CD14-positive monocyte (primary cell): ENCODE data around the gene BMPER. TPM values are rescaled to one million over a fixed set of nuclear protein-coding genes. Genes with fewer than 3 reads are reported as not detected.
A peak's percentile ranks its signal among the peaks of the same experiment; 100 is the strongest.

Experiments used
- DNase-seq, 3 donors: peaks; one replicate each; pipeline ENCODE4 v3.0.0-alpha.2; 2011 to 2022
- H2AFZ ChIP-seq: 2 replicates; pipeline ENCODE4 v1.6.0; 2012; ENCODE audit warnings: mild to moderate bottlenecking, low read depth, low read length, inconsistent platforms; ENCODE audit not compliant: insufficient read depth, poor library complexity, severe bottlenecking
- H3K27ac ChIP-seq, 2 donors: 1 replicate in 1 of 2; 2 replicates in 1 of 2; pipeline ENCODE4 v1.5.1; 2012 to 2013; ENCODE audit warnings: low read length in 2 of 2, control low read depth in 1 of 2, inconsistent platforms in 1 of 2, low read depth in 1 of 2, mild to moderate bottlenecking in 1 of 2
- H3K27me3 ChIP-seq, 2 donors: one replicate each; pipeline versions ENCODE4 v1.6.0 to v1.6.1; 2011 to 2013; ENCODE audit warnings: low read length in 2 of 2; ENCODE audit not compliant: control insufficient read depth in 2 of 2, insufficient read depth in 2 of 2
- H3K36me3 ChIP-seq, 2 donors: replicated peaks in 1 of 2; 1 replicate in 1 of 2; 2 replicates in 1 of 2; pipeline versions ENCODE4 v1.5.1 to v1.6.1; 2012 to 2013; ENCODE audit warnings: low read length in 2 of 2, control low read depth in 1 of 2, inconsistent platforms in 1 of 2, mild to moderate bottlenecking in 1 of 2; ENCODE audit not compliant: insufficient read depth in 2 of 2, control insufficient read depth in 1 of 2
- H3K4me1 ChIP-seq, 2 donors: 1 replicate in 1 of 2; 2 replicates in 1 of 2; pipeline versions ENCODE4 v1.5.1 to v1.6.1; 2012 to 2013; ENCODE audit warnings: low read length in 2 of 2, control low read depth in 1 of 2, inconsistent platforms in 1 of 2, mild to moderate bottlenecking in 1 of 2, moderate library complexity in 1 of 2; ENCODE audit not compliant: insufficient read depth in 2 of 2, control insufficient read depth in 1 of 2
- H3K4me2 ChIP-seq: replicated peaks from 2 replicates; pipeline ENCODE3; 2012; ENCODE audit warnings: low read length, moderate library complexity, mild to moderate bottlenecking; ENCODE audit not compliant: poor library complexity, severe bottlenecking; ENCODE audit errors: extremely low read depth
- H3K4me3 ChIP-seq, 3 experiments: fragments of 200-600 bp in 1 of 3; sonication (generic) in 1 of 3; replicated peaks in 1 of 3; 1 replicate in 2 of 3; 2 replicates in 1 of 3; pipeline ENCODE4 v1.5.1; 2011 to 2013; ENCODE audit warnings: low read length in 3 of 3, mild to moderate bottlenecking in 3 of 3, control low read depth in 2 of 3, low read depth in 2 of 3, inconsistent platforms in 1 of 3, moderate library complexity in 1 of 3
- H3K79me2 ChIP-seq: 2 replicates; pipeline ENCODE4 v1.6.0; 2012; ENCODE audit warnings: mild to moderate bottlenecking, control low read depth, inconsistent platforms, low read length, moderate library complexity; ENCODE audit not compliant: insufficient read depth
- H3K9ac ChIP-seq: 2 replicates; pipeline ENCODE4 v1.6.0; 2017; ENCODE audit warnings: low read length, mild to moderate bottlenecking; ENCODE audit not compliant: insufficient read depth, poor library complexity, severe bottlenecking
- H3K9me3 ChIP-seq, 2 donors: replicated peaks in 1 of 2; 1 replicate in 1 of 2; 2 replicates in 1 of 2; pipeline versions ENCODE4 v1.5.1 to v1.6.1; 2012 to 2013; ENCODE audit warnings: low read length in 2 of 2, control low read depth in 1 of 2; ENCODE audit not compliant: control insufficient read depth in 1 of 2, insufficient read depth in 1 of 2
- H4K20me1 ChIP-seq: 2 replicates; pipeline ENCODE4 v1.6.0; 2012; ENCODE audit warnings: mild to moderate bottlenecking, low read length, control low read depth, moderate library complexity; ENCODE audit not compliant: insufficient read depth
- H3K27ac Mint-ChIP-seq, 7 donors: one replicate each; pipeline ENCODE4 v1.8.0; 2020; ENCODE audit warnings: mild to moderate bottlenecking in 7 of 7, mixed read lengths in 7 of 7, moderate library complexity in 6 of 7, inconsistent platforms in 2 of 7
- H3K27me3 Mint-ChIP-seq, 3 donors: one replicate each; pipeline ENCODE4 v1.8.0; 2021 to 2022; ENCODE audit warnings: low read depth in 3 of 3, mild to moderate bottlenecking in 3 of 3, mixed read lengths in 3 of 3, moderate library complexity in 3 of 3, inconsistent platforms in 1 of 3
- H3K36me3 Mint-ChIP-seq, 2 donors: one replicate each; pipeline ENCODE4 v1.8.0; 2020; ENCODE audit warnings: mixed read lengths in 2 of 2, inconsistent platforms in 1 of 2, mild to moderate bottlenecking in 1 of 2
- H3K4me1 Mint-ChIP-seq: one replicate; pipeline ENCODE4 v1.8.0; 2020; ENCODE audit warnings: mild to moderate bottlenecking, mixed read lengths
- H3K4me3 Mint-ChIP-seq, 2 donors: one replicate each; pipeline ENCODE4 v1.8.0; 2020; ENCODE audit warnings: mild to moderate bottlenecking in 2 of 2, mixed read lengths in 2 of 2, moderate library complexity in 1 of 2
- H3K9me3 Mint-ChIP-seq, 7 donors: one replicate each; pipeline ENCODE4 v1.8.0; 2020 to 2022; ENCODE audit warnings: mixed read lengths in 7 of 7, mild to moderate bottlenecking in 6 of 7, moderate library complexity in 6 of 7, inconsistent platforms in 2 of 7
- CTCF ChIP-seq: fragments of 200-600 bp; IDR thresholded peaks from one replicate; pipeline ENCODE4 v1.8.0; 2022; ENCODE audit warnings: antibody characterized with exemption, mild to moderate bottlenecking
- WGBS: methylation state at CpG from one replicate; pipeline ENCODE4 v1.1.5; 2013; ENCODE audit warnings: missing lambda C conversion rate; ENCODE audit not compliant: insufficient coverage; 5-methylcytosine and 5-hydroxymethylcytosine counted together
- intact Hi-C, 2 donors: fragments of 100-400 bp; cut with micrococcal nuclease; formaldehyde crosslinking; loops; one replicate each; pipeline versions ENCODE4 v1.15.0 to v1.15.1; 2023
- polyA plus RNA-seq, 3 donors: library from polyadenylated mRNA; depleted of rRNA in 1 of 3; unstranded in 2 of 3; stranded (reverse) in 1 of 3; fragments of 300-500 nt in 2 of 3; fragments of >200 nt in 1 of 3; fragmentation: Illumina TruSeq in 2 of 3; gene quantifications; 1 replicate in 2 of 3; 2 replicates in 1 of 3; pipeline ENCODE4 v1.2.3, GENCODE V29; 2012 to 2021

The BMPER gene
- polyA plus RNA-seq, 3 donors: not detected

GRCh38 chr7:34059136-34059828 lies 153.9 kb downstream of the BMPER start:
- Histone ChIP-seq H3K27me3 (no peaks in the 10 kb centered on the region), H4K20me1 (no peaks in the 10 kb centered on the region), H3K36me3 (no peaks in the 10 kb centered on the region), H3K4me1 (no peaks in the 10 kb centered on the region), H3K79me2 (no peaks in the 10 kb centered on the region), H3K4me3 (no peak overlapping the region), H2AFZ (no peak overlapping the region), H3K27ac (no peak overlapping the region), H3K4me2 (no peak overlapping the region), H3K9ac (no peak overlapping the region), H3K9me3 (no peaks in the 10 kb centered on the region)
- Mint-ChIP-seq H3K36me3 (no peaks in the 10 kb centered on the region), H3K27me3 (no peaks in the 10 kb centered on the region), H3K27ac (peak overlapping the region in 1 of 7 donors; percentile 7), H3K4me1 (no peaks in the 10 kb centered on the region), H3K9me3 (peaks cover 0 to 10% (median 2%) of the 10 kb centered on the region in 7 donors), H3K4me3 (no peak overlapping the region)
- WGBS: 56% methylated on average over 5 of the region's 8 CpGs
- no peak for TF ChIP-seq CTCF
- intact Hi-C loops: no loop called here
- no peak for DNase-seq

GRCh38 chr7:34060196-34060947 lies 155.0 kb downstream of the BMPER start:
- Mint-ChIP-seq H3K27me3 (no peaks in the 10 kb centered on the region), H3K4me3 (no peak overlapping the region), H3K36me3 (no peaks in the 10 kb centered on the region), H3K9me3 (peaks cover 0 to 13% (median 2%) of the 10 kb centered on the region in 7 donors), H3K4me1 (no peaks in the 10 kb centered on the region), H3K27ac (no peak overlapping the region)
- no peak for TF ChIP-seq CTCF
- H2AFZ ChIP-seq: no peak overlapping the region
- DNase-seq: no peak
- no peaks in the 10 kb centered on the region for H3K79me2 ChIP-seq
- no peaks in the 10 kb centered on the region for H4K20me1 ChIP-seq
- H3K9ac ChIP-seq: no peak overlapping the region
- H3K4me1 ChIP-seq: no peaks in the 10 kb centered on the region
- H3K27me3 ChIP-seq: no peaks in the 10 kb centered on the region
- no peak overlapping the region for H3K27ac ChIP-seq
- no peak overlapping the region for H3K4me2 ChIP-seq
- intact Hi-C loops: no loop called here
- WGBS: 84% methylated on average over 3 of the region's 4 CpGs
- no peaks in the 10 kb centered on the region for H3K9me3 ChIP-seq
- no peak overlapping the region for H3K4me3 ChIP-seq
- H3K36me3 ChIP-seq: no peaks in the 10 kb centered on the region
